GM23338 (cell line): Measurements from ENCODE around the gene FOXP1.

Source experiments
- CREB1 ChIP-seq: fragments of 250-450 bp; sonication (Bioruptor Pico); IDR thresholded peaks from 2 replicates; pipeline ENCODE4 v1.5.0; 2020; ENCODE audit warnings: low read depth, mild to moderate bottlenecking, moderate library complexity
- EZH2phosphoT487 ChIP-seq: fragments of 200-600 bp; sonication (generic); IDR thresholded peaks from one replicate; pipeline ENCODE4 v1.8.1; 2018; ENCODE audit warnings: antibody characterized with exemption; ENCODE audit not compliant: unreplicated experiment
- POLR2AphosphoS5 ChIP-seq: IDR thresholded peaks from 2 replicates; pipeline ENCODE4 v1.6.1; 2016; ENCODE audit warnings: antibody characterized with exemption, low read depth
- TF ChIP-seq, protein P1 (sequence below), 2 experiments: fragments of 200-600 bp in 1 of 2; sonication (generic) in 1 of 2; conservative IDR thresholded peaks; 2 replicates each; pipeline versions ENCODE4 v1.5.1 to v1.6.1; 2016 to 2017; ENCODE audit warnings: antibody characterized with exemption in 2 of 2, low read depth in 2 of 2, mild to moderate bottlenecking in 2 of 2, moderate library complexity in 1 of 2
- TF ChIP-seq, protein P2 (sequence below): IDR thresholded peaks from 2 replicates; pipeline ENCODE4 v1.6.1; 2016; ENCODE audit warnings: antibody characterized with exemption
- TF ChIP-seq, protein P3 (sequence below): IDR thresholded peaks from one replicate; pipeline ENCODE4 v1.6.1; 2018; ENCODE audit warnings: antibody characterized with exemption; ENCODE audit not compliant: unreplicated experiment
- TF ChIP-seq, protein P4 (sequence below): fragments of 250-450 bp; sonication (Bioruptor Pico); IDR thresholded peaks from 2 replicates; pipeline ENCODE4 v1.5.0; 2020; ENCODE audit warnings: mild to moderate bottlenecking, moderate library complexity

DNA sequence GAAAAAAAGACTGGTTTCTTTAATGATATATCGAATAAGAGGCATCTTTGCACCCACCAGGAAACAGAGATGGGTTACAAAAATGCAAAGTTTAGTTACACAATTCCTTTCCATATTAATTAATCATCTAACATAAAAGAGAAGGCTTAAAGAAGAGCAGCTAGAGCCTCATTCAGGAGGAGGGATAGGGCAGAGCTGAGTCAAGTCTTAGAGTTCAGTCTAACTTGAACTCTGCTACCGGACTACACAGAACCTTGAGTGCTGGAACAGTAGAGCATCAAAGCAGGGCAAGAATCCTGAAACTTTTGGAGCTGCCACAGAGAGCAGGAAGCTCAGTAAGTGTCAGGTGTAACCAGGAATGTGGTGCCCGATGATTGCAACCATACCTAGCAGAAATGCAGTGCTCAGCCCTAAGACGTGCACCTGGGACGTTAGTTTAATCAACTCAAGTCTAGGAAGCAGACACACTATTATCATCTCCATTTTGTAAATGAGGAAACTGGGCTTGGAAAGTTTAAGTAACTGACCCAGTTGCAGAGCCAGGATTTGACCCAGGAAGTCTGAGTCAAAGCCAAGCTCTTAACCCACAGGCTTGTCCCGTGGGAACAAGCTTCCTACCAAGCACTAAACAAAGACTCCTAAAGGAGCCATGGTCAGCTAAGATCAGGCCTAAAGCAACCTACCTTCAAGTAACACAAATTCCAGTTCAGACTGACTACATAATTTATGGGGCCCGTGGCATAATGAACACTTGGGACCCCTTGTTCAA, 187.4 kb downstream of the FOXP1 start:
- TF ChIP-seq, protein P1, sequence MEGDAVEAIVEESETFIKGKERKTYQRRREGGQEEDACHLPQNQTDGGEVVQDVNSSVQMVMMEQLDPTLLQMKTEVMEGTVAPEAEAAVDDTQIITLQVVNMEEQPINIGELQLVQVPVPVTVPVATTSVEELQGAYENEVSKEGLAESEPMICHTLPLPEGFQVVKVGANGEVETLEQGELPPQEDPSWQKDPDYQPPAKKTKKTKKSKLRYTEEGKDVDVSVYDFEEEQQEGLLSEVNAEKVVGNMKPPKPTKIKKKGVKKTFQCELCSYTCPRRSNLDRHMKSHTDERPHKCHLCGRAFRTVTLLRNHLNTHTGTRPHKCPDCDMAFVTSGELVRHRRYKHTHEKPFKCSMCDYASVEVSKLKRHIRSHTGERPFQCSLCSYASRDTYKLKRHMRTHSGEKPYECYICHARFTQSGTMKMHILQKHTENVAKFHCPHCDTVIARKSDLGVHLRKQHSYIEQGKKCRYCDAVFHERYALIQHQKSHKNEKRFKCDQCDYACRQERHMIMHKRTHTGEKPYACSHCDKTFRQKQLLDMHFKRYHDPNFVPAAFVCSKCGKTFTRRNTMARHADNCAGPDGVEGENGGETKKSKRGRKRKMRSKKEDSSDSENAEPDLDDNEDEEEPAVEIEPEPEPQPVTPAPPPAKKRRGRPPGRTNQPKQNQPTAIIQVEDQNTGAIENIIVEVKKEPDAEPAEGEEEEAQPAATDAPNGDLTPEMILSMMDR (conservative IDR thresholded peaks at IDR 0.05; ENCODE audit: low read depth in 2 of 2), result no peak
- TF ChIP-seq CREB1 (CRISPR knock-in tag) (no peak), EZH2phosphoT487 (no peak), POLR2AphosphoS5 (no peak)
- TF ChIP-seq, protein P2, sequence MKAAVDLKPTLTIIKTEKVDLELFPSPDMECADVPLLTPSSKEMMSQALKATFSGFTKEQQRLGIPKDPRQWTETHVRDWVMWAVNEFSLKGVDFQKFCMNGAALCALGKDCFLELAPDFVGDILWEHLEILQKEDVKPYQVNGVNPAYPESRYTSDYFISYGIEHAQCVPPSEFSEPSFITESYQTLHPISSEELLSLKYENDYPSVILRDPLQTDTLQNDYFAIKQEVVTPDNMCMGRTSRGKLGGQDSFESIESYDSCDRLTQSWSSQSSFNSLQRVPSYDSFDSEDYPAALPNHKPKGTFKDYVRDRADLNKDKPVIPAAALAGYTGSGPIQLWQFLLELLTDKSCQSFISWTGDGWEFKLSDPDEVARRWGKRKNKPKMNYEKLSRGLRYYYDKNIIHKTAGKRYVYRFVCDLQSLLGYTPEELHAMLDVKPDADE, result no peak
- TF ChIP-seq, protein P3, sequence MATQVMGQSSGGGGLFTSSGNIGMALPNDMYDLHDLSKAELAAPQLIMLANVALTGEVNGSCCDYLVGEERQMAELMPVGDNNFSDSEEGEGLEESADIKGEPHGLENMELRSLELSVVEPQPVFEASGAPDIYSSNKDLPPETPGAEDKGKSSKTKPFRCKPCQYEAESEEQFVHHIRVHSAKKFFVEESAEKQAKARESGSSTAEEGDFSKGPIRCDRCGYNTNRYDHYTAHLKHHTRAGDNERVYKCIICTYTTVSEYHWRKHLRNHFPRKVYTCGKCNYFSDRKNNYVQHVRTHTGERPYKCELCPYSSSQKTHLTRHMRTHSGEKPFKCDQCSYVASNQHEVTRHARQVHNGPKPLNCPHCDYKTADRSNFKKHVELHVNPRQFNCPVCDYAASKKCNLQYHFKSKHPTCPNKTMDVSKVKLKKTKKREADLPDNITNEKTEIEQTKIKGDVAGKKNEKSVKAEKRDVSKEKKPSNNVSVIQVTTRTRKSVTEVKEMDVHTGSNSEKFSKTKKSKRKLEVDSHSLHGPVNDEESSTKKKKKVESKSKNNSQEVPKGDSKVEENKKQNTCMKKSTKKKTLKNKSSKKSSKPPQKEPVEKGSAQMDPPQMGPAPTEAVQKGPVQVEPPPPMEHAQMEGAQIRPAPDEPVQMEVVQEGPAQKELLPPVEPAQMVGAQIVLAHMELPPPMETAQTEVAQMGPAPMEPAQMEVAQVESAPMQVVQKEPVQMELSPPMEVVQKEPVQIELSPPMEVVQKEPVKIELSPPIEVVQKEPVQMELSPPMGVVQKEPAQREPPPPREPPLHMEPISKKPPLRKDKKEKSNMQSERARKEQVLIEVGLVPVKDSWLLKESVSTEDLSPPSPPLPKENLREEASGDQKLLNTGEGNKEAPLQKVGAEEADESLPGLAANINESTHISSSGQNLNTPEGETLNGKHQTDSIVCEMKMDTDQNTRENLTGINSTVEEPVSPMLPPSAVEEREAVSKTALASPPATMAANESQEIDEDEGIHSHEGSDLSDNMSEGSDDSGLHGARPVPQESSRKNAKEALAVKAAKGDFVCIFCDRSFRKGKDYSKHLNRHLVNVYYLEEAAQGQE, result no peak
- TF ChIP-seq, protein P4, sequence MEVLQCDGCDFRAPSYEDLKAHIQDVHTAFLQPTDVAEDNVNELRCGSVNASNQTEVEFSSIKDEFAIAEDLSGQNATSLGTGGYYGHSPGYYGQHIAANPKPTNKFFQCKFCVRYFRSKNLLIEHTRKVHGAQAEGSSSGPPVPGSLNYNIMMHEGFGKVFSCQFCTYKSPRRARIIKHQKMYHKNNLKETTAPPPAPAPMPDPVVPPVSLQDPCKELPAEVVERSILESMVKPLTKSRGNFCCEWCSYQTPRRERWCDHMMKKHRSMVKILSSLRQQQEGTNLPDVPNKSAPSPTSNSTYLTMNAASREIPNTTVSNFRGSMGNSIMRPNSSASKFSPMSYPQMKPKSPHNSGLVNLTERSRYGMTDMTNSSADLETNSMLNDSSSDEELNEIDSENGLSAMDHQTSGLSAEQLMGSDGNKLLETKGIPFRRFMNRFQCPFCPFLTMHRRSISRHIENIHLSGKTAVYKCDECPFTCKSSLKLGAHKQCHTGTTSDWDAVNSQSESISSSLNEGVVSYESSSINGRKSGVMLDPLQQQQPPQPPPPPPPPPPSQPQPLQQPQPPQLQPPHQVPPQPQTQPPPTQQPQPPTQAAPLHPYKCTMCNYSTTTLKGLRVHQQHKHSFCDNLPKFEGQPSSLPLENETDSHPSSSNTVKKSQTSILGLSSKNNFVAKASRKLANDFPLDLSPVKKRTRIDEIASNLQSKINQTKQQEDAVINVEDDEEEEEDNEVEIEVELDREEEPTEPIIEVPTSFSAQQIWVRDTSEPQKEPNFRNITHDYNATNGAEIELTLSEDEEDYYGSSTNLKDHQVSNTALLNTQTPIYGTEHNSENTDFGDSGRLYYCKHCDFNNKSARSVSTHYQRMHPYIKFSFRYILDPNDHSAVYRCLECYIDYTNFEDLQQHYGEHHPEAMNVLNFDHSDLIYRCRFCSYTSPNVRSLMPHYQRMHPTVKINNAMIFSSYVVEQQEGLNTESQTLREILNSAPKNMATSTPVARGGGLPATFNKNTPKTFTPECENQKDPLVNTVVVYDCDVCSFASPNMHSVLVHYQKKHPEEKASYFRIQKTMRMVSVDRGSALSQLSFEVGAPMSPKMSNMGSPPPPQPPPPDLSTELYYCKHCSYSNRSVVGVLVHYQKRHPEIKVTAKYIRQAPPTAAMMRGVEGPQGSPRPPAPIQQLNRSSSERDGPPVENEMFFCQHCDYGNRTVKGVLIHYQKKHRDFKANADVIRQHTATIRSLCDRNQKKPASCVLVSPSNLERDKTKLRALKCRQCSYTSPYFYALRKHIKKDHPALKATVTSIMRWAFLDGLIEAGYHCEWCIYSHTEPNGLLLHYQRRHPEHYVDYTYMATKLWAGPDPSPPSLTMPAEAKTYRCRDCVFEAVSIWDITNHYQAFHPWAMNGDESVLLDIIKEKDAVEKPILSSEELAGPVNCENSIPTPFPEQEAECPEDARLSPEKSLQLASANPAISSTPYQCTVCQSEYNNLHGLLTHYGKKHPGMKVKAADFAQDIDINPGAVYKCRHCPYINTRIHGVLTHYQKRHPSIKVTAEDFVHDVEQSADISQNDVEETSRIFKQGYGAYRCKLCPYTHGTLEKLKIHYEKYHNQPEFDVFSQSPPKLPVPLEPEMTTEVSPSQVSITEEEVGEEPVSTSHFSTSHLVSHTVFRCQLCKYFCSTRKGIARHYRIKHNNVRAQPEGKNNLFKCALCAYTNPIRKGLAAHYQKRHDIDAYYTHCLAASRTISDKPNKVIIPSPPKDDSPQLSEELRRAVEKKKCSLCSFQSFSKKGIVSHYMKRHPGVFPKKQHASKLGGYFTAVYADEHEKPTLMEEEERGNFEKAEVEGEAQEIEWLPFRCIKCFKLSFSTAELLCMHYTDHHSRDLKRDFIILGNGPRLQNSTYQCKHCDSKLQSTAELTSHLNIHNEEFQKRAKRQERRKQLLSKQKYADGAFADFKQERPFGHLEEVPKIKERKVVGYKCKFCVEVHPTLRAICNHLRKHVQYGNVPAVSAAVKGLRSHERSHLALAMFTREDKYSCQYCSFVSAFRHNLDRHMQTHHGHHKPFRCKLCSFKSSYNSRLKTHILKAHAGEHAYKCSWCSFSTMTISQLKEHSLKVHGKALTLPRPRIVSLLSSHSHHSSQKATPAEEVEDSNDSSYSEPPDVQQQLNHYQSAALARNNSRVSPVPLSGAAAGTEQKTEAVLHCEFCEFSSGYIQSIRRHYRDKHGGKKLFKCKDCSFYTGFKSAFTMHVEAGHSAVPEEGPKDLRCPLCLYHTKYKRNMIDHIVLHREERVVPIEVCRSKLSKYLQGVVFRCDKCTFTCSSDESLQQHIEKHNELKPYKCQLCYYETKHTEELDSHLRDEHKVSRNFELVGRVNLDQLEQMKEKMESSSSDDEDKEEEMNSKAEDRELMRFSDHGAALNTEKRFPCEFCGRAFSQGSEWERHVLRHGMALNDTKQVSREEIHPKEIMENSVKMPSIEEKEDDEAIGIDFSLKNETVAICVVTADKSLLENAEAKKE, result no peak
